Fibroblast of mammary gland (primary cell): ENCODE measurements around the gene ACOXL.

Source experiments
- DNase-seq: peaks from one replicate; pipeline ENCODE4 v3.0.0-alpha.2; 2010; ENCODE audit warnings: low read depth
- H3K4me3 ChIP-seq: 2 replicates; pipeline ENCODE4 v1.5.1; 2011; ENCODE audit warnings: low read depth, mild to moderate bottlenecking, low read length, moderate library complexity; ENCODE audit not compliant: control insufficient read depth
- CTCF ChIP-seq: conservative IDR thresholded peaks from 2 replicates; pipeline ENCODE4 v1.5.1; 2011; ENCODE audit warnings: low read depth, low read length, inconsistent platforms; ENCODE audit not compliant: control insufficient read depth, insufficient read depth

Gene ACOXL

GRCh38 chr2:111100765-111101162 lies 368.4 kb downstream of the ACOXL start:
- H3K4me3 ChIP-seq, result no peak overlapping the region
- no peak for TF ChIP-seq CTCF
- peak; percentile 14 for DNase-seq

GRCh38 chr2:111101592-111101991 lies 369.2 kb downstream of the ACOXL start:
- no peak for DNase-seq

GRCh38 chr2:111102216-111102615 lies 369.8 kb downstream of the ACOXL start:
- TF ChIP-seq CTCF, result no peak
- no peak overlapping the region for H3K4me3 ChIP-seq
- no peak for DNase-seq

More at GRCh38 chr2:111101592-111101991, 369.2 kb downstream of the ACOXL start:
- TF ChIP-seq CTCF, result no peak
- no peak overlapping the region for H3K4me3 ChIP-seq

GRCh38 chr2:111105926-111106325 lies 373.6 kb downstream of the ACOXL start:
- DNase-seq, result no peak
- no peak for TF ChIP-seq CTCF
- H3K4me3 ChIP-seq, result no peak overlapping the region

- peak; percentile 24 for DNase-seq
- no peak for TF ChIP-seq CTCF
- no peak overlapping the region for H3K4me3 ChIP-seq
These were observed 374.3 kb downstream of the ACOXL start for GRCh38 chr2:111106706-111107105.

GRCh38 chr2:111108745-111109271 lies 376.4 kb downstream of the ACOXL start:
- H3K4me3 ChIP-seq, result no peak overlapping the region
- no peak for DNase-seq
- TF ChIP-seq CTCF, result no peak
